GM20000 (cell line): Measurements from ENCODE around the gene CCDC85A.

Experiments used
- DNase-seq: peaks from one replicate; pipeline ENCODE4 v3.0.0; 2012; ENCODE audit warnings: low spot score
- TF ChIP-seq, protein P1 (sequence below): IDR thresholded peaks from 2 replicates; pipeline ENCODE4 v1.5.1; 2012; ENCODE audit warnings: mild to moderate bottlenecking, control low read depth; ENCODE audit errors: extremely low read depth, missing control alignments

Gene CCDC85A

DNA sequence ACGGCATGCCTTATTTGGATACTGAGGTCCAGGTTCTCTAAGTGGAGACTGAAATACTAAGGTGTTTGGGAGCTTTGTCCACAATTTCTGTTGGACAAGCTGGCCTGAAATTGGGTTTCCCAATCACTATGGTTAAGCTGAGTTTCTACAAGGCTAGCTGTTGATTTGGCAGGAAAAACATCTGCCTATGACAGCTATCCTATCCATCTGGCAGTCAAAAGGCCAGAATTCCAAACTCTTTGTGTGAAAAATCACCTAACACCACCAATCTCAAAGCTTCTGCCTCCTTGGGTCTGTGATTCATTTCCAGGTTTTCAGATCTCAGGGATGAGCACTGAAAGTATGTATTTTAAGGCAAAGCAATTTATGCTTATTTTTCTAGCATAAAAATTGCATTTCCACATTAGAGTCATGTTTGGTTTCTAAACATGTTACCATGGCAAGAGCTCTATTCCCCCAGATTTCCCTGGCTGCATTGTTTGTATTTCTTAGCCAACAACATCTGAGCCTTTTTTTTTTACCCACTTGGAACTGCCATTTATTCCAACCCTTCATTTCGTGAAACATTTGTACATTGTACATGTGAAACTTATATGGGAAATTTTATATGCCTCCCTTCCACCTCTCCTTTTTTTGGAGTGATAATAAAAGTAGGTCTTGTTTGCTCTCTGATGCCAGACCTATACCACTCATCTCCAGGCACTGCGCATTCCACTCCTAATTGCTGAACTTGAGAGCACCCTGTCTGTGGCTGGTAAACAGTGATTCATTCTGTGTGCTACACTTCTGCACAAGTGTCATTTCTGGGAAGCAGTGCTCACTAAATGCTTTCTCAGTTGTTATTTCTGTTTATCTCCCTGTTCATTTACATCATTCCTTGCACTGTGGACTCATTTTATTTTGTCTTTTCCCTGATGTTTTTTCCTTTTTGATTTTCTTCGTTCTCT is 15.9 kb upstream of the CCDC85A start:
- TF ChIP-seq, protein P1, sequence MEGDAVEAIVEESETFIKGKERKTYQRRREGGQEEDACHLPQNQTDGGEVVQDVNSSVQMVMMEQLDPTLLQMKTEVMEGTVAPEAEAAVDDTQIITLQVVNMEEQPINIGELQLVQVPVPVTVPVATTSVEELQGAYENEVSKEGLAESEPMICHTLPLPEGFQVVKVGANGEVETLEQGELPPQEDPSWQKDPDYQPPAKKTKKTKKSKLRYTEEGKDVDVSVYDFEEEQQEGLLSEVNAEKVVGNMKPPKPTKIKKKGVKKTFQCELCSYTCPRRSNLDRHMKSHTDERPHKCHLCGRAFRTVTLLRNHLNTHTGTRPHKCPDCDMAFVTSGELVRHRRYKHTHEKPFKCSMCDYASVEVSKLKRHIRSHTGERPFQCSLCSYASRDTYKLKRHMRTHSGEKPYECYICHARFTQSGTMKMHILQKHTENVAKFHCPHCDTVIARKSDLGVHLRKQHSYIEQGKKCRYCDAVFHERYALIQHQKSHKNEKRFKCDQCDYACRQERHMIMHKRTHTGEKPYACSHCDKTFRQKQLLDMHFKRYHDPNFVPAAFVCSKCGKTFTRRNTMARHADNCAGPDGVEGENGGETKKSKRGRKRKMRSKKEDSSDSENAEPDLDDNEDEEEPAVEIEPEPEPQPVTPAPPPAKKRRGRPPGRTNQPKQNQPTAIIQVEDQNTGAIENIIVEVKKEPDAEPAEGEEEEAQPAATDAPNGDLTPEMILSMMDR, result no peak
- no peak for DNase-seq

DNA sequence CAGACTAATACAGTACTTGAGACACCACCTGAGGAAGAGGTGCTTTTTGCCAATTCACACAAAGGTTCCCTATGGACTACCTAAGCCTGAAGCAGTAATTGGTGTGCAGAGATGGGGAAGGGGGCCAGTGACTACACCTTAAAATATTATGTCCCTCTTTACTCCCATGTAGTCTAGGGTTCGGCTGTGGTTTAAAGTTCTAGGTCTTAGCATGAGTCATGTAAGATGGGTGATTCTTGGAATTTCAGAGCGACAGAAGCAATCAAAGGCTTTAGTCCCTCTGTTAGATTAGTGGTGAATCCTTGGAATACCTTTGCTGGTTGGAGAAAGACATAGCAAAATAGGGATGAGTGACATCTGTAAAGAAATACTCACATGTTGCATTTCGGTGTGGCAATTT is 14.3 kb upstream of the CCDC85A start:
- DNase-seq, result no peak
- TF ChIP-seq, protein P1, result no peak

DNA sequence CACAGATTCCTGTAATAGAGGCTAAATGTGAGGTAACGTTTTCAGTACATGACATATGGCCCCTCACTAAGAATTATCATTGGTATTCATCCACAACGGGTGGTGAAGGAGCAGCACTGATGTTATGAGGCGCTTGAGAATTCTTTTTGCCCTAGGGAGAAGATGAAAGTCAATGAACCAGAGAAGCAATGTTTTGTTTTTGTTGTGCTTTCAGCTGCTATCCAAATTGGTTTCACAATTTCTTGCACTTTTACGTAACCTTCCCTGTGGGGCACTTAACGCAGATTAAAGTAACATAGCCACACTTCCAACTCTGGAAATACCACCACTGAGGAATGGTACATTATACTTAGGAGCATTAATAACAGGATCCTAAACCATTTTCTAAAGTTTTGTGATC is 13.3 kb upstream of the CCDC85A start:
- DNase-seq, result no peak
- TF ChIP-seq, protein P1, result no peak

DNA sequence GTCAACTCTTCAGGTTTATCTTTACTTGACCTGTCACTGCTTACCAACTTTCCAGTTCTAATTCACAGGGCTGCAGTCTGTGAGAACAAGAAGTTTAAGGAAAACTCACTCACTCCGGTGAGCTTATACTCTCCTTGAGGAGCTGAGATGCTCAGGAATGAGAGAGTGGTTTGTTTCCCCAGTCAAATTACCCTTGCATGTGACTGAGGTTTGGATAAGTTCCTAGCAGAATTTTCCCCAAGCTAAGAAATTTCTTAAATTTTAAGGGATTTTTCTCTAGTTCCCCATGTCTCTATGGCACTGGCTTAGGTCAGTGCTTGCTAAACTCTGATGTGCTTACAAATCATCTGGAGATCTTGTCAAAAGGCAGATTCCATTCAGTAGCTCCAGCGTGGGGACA is 12.8 kb upstream of the CCDC85A start:
- TF ChIP-seq, protein P1, result no peak
- no peak for DNase-seq

DNA sequence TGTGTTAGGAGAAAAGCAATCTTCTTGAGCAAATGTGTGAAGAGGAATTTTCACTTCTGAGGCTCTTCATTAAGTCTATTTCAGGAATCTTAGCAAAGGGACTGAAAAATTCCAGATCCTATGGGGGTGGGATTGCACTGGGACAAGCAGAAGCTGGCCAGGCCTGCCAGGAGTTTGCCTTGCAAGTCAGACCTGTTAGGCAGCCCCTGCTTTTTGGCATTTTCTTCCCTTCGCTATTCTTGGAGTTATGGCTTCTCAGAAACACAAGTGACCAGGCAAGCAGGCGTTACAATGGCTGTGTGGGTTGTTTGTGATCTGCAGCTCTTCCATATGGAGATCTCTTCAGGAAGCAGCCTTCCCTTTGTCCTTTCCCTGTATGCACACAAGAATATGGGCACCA is 8.0 kb upstream of the CCDC85A start:
- TF ChIP-seq, protein P1, result no peak
- no peak for DNase-seq

DNA sequence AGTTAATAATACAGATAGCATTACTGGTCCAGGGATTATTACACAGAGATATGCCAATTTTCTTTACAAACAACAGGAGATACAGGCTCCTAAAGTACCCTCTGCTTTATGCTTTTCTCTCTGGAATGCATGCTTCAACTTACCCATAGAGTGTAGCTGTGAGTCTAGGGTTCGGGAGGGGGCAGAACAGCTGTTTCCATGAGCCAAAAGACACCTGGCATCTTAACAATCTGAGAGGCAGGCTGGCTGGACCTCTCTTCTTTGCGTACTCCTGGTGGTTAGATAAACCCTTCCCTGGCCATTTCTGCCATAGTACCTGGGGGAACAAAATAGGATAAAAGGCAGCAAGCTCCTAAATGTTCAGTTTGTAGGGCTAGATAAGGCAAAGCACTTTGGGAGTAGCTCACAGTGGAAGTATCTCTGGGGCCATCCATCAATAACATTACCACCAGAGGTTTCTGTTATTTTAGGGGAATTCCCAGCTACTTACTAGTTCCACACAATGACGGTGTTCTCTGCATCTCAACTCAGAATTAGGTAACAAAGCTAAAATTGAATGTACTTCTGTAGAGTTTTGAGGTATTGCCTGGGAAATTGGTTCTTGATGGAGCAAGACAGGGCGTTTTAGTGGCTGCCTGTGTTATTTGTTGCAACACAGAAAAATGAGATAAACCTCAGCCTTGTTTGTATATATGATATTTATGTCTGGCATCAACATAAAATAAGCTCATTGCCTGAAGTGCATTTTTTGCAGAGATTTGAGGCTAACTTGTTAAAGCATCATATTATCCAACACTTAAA is 6.2 kb upstream of the CCDC85A start:
- peak; percentile 51 for DNase-seq
- TF ChIP-seq, protein P1, result no peak

DNA sequence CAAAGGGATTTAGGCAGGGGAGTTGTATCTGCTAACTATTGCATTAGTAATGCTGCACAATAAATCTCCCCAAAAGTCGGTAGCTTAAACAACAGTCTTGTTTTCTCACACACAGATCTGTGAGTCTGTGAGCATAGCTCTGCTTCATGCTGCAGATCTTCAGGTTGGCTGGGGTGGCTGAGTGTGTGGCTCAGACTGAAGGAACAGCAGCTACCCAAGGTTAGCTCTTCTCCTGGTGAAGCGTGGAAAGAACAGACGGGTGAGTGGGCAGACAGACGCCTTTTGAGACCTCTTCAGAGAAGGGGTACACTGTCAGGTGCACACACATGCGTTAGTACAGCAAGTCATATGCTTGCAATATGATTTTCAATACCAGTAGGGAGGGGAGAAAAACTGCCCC is 3.9 kb upstream of the CCDC85A start:
- TF ChIP-seq, protein P1, result no peak
- DNase-seq, result no peak
